Measurements from ENCODE around the gene SUGCT.

SUGCT gene

GRCh38 chr7:40570223-40570622, 435.4 kb downstream of the SUGCT start:
- Histone ChIP-seq H3K4me1 (ENCODE audit: insufficient read depth, low read length) (peaks cover 26% of the 10 kb centered on the region), H3K36me3 (ENCODE audit: insufficient read depth, low read length) (no peaks in the 10 kb centered on the region), H3K9ac (ENCODE audit: low read depth, low read length) (no peak overlapping the region), H3K9me3 (ENCODE audit: control insufficient read depth, insufficient read depth, low read length) (no peaks in the 10 kb centered on the region)

- Histone ChIP-seq H3K36me3 (ENCODE audit: insufficient read depth, low read length) (no peaks in the 10 kb centered on the region), H3K9me3 (ENCODE audit: control insufficient read depth, insufficient read depth, low read length) (no peaks in the 10 kb centered on the region), H3K9ac (ENCODE audit: low read depth, low read length) (no peak overlapping the region), H3K4me1 (ENCODE audit: insufficient read depth, low read length) (peaks cover 28% of the 10 kb centered on the region)
These were observed 437.0 kb downstream of the SUGCT start for GRCh38 chr7:40571796-40572195.

- Histone ChIP-seq H3K9ac (ENCODE audit: low read depth, low read length) (no peak overlapping the region), H3K4me1 (ENCODE audit: insufficient read depth, low read length) (peaks cover 28% of the 10 kb centered on the region)
These were observed 438.1 kb downstream of the SUGCT start for GRCh38 chr7:40572810-40573465.

GRCh38 chr7:40579401-40579800, 444.6 kb downstream of the SUGCT start:
- Histone ChIP-seq H3K4me1 (ENCODE audit: insufficient read depth, low read length) (peaks cover 10% of the 10 kb centered on the region; the same call in 1 of the 2 replicates), H3K9me3 (ENCODE audit: control insufficient read depth, insufficient read depth, low read length) (no peaks in the 10 kb centered on the region), H3K36me3 (ENCODE audit: insufficient read depth, low read length) (no peaks in the 10 kb centered on the region), H3K9ac (ENCODE audit: low read depth, low read length) (no peak overlapping the region)

More at GRCh38 chr7:40572810-40573465, 438.1 kb downstream of the SUGCT start:
- Histone ChIP-seq H3K9me3 (ENCODE audit: control insufficient read depth, insufficient read depth, low read length) (no peaks in the 10 kb centered on the region), H3K36me3 (ENCODE audit: insufficient read depth, low read length) (no peaks in the 10 kb centered on the region)

GRCh38 chr7:40580776-40581175, 446.0 kb downstream of the SUGCT start:
- Histone ChIP-seq H3K36me3 (ENCODE audit: insufficient read depth, low read length) (no peaks in the 10 kb centered on the region), H3K9me3 (ENCODE audit: control insufficient read depth, insufficient read depth, low read length) (no peaks in the 10 kb centered on the region), H3K4me1 (ENCODE audit: insufficient read depth, low read length) (peaks cover 19% of the 10 kb centered on the region; the same call in 1 of the 2 replicates), H3K9ac (ENCODE audit: low read depth, low read length) (no peak overlapping the region)

- Histone ChIP-seq H3K9me3 (ENCODE audit: control insufficient read depth, insufficient read depth, low read length) (no peaks in the 10 kb centered on the region), H3K9ac (ENCODE audit: low read depth, low read length) (no peak overlapping the region), H3K36me3 (ENCODE audit: insufficient read depth, low read length) (no peaks in the 10 kb centered on the region)
These were observed 447.7 kb downstream of the SUGCT start for GRCh38 chr7:40582539-40582938.

GRCh38 chr7:40583667-40584444, 449.1 kb downstream of the SUGCT start:
- H3K36me3 ChIP-seq (ENCODE audit: insufficient read depth, low read length), result no peaks in the 10 kb centered on the region
- no peaks in the 10 kb centered on the region for H3K9me3 ChIP-seq (ENCODE audit: control insufficient read depth, insufficient read depth, low read length)
- peaks cover 17% of the 10 kb centered on the region; the same call in 1 of the 2 replicates for H3K4me1 ChIP-seq (ENCODE audit: insufficient read depth, low read length)
- no peak overlapping the region for H3K9ac ChIP-seq (ENCODE audit: low read depth, low read length)

More at GRCh38 chr7:40582539-40582938, 447.7 kb downstream of the SUGCT start:
- H3K4me1 ChIP-seq (ENCODE audit: insufficient read depth, low read length), result peaks cover 17% of the 10 kb centered on the region; the same call in 1 of the 2 replicates

- Histone ChIP-seq H3K9me3 (ENCODE audit: control insufficient read depth, insufficient read depth, low read length) (no peaks in the 10 kb centered on the region), H3K36me3 (ENCODE audit: insufficient read depth, low read length) (no peaks in the 10 kb centered on the region), H3K9ac (ENCODE audit: low read depth, low read length) (no peak overlapping the region), H3K4me1 (ENCODE audit: insufficient read depth, low read length) (peaks cover 14% of the 10 kb centered on the region; the same call in 1 of the 2 replicates)
These were observed 450.0 kb downstream of the SUGCT start for GRCh38 chr7:40584667-40585433.

GRCh38 chr7:40586197-40586596, 451.4 kb downstream of the SUGCT start:
- no peak overlapping the region for H3K9ac ChIP-seq (ENCODE audit: low read depth, low read length)
- H3K9me3 ChIP-seq (ENCODE audit: control insufficient read depth, insufficient read depth, low read length), result no peaks in the 10 kb centered on the region
- no peaks in the 10 kb centered on the region for H3K36me3 ChIP-seq (ENCODE audit: insufficient read depth, low read length)
- peaks cover 14% of the 10 kb centered on the region; the same call in 1 of the 2 replicates for H3K4me1 ChIP-seq (ENCODE audit: insufficient read depth, low read length)

GRCh38 chr7:40587419-40587818, 452.6 kb downstream of the SUGCT start:
- no peaks in the 10 kb centered on the region for H3K9me3 ChIP-seq (ENCODE audit: control insufficient read depth, insufficient read depth, low read length)
- no peak overlapping the region for H3K9ac ChIP-seq (ENCODE audit: low read depth, low read length)
- H3K36me3 ChIP-seq (ENCODE audit: insufficient read depth, low read length), result no peaks in the 10 kb centered on the region
- H3K4me1 ChIP-seq (ENCODE audit: insufficient read depth, low read length), result peaks cover 14% of the 10 kb centered on the region; the same call in 1 of the 2 replicates

- H3K9me3 ChIP-seq (ENCODE audit: control insufficient read depth, insufficient read depth, low read length), result no peaks in the 10 kb centered on the region
- no peaks in the 10 kb centered on the region for H3K36me3 ChIP-seq (ENCODE audit: insufficient read depth, low read length)
- H3K9ac ChIP-seq (ENCODE audit: low read depth, low read length), result no peak overlapping the region
- H3K4me1 ChIP-seq (ENCODE audit: insufficient read depth, low read length), result no peaks in the 10 kb centered on the region
These were observed 460.3 kb downstream of the SUGCT start for GRCh38 chr7:40595129-40595528.

GRCh38 chr7:40595832-40596231, 461.0 kb downstream of the SUGCT start:
- no peaks in the 10 kb centered on the region for H3K4me1 ChIP-seq (ENCODE audit: insufficient read depth, low read length)
- no peak overlapping the region for H3K9ac ChIP-seq (ENCODE audit: low read depth, low read length)
- no peaks in the 10 kb centered on the region for H3K36me3 ChIP-seq (ENCODE audit: insufficient read depth, low read length)
- H3K9me3 ChIP-seq (ENCODE audit: control insufficient read depth, insufficient read depth, low read length), result no peaks in the 10 kb centered on the region

- Histone ChIP-seq H3K9me3 (ENCODE audit: control insufficient read depth, insufficient read depth, low read length) (no peaks in the 10 kb centered on the region), H3K4me1 (ENCODE audit: insufficient read depth, low read length) (no peaks in the 10 kb centered on the region), H3K9ac (ENCODE audit: low read depth, low read length) (no peak overlapping the region), H3K36me3 (ENCODE audit: insufficient read depth, low read length) (no peaks in the 10 kb centered on the region)
These were observed 462.7 kb downstream of the SUGCT start for GRCh38 chr7:40597517-40597916.

- no peaks in the 10 kb centered on the region for H3K4me1 ChIP-seq (ENCODE audit: insufficient read depth, low read length)
- no peaks in the 10 kb centered on the region for H3K36me3 ChIP-seq (ENCODE audit: insufficient read depth, low read length)
These were observed 464.1 kb downstream of the SUGCT start for GRCh38 chr7:40598915-40599314.

More at GRCh38 chr7:40598915-40599314, 464.1 kb downstream of the SUGCT start:
- H3K9me3 ChIP-seq (ENCODE audit: control insufficient read depth, insufficient read depth, low read length), result no peaks in the 10 kb centered on the region
- H3K9ac ChIP-seq (ENCODE audit: low read depth, low read length), result no peak overlapping the region
